ENCODE data around the gene BCAR3.
A peak's percentile ranks its signal among the peaks of the same experiment; 100 is the strongest.

Gene BCAR3

DNA sequence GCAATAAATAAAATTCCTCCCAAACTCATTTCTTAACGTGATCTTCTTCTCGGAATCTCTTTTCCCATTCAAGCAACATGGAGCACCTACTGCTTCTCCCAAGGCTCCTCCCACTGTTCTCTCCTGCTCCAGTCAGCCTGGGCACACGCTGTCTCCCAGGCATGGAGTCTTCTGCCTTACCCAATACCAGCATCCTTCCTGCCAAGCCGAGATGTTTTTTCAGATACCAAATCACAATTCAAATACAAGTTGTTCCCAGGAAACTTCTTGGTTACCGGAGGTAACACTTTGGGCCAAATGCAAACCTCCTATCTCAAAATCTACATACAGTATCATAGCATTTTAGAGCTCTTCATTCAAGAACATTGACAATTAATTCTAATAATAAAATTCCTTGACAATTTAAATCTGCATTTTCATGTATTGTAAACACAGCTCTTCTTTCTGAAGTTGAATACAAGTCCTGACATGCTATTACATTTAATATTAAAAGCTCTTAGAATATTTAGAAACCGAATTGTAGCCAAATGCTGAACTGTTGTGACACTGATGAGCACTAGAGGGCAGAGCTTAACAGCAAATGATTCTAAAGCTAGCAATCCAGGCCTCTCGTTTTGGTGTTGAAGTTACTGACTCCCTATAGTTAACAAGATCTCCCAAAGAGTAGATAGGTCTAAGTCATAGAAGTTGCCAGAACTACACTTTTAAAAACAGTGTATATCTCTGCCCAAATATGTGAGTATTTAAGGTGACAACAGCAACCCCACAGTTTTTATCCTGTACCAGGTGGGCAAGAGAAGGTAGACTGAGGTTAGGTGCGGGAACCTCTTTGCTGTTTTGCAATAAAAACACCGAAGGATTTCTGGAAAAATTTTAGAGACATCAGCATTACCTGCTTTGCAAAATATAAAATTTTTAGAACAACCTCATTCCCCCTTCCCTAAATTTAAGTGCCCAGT, 52.3 kb downstream of the BCAR3 start:
- in situ Hi-C loops (cut with HindIII; ENCODE audit: low sequenced_read_pairs) = no loop called here
- H3K4me3 ChIP-seq (ENCODE audit: low read depth, low read length) = no peak overlapping the region
- TF ChIP-seq, protein P1, sequence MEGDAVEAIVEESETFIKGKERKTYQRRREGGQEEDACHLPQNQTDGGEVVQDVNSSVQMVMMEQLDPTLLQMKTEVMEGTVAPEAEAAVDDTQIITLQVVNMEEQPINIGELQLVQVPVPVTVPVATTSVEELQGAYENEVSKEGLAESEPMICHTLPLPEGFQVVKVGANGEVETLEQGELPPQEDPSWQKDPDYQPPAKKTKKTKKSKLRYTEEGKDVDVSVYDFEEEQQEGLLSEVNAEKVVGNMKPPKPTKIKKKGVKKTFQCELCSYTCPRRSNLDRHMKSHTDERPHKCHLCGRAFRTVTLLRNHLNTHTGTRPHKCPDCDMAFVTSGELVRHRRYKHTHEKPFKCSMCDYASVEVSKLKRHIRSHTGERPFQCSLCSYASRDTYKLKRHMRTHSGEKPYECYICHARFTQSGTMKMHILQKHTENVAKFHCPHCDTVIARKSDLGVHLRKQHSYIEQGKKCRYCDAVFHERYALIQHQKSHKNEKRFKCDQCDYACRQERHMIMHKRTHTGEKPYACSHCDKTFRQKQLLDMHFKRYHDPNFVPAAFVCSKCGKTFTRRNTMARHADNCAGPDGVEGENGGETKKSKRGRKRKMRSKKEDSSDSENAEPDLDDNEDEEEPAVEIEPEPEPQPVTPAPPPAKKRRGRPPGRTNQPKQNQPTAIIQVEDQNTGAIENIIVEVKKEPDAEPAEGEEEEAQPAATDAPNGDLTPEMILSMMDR (IDR thresholded peaks at IDR 0.05; ENCODE audit: low read depth, low read length) = peak; percentile 74
- DNase-seq (ENCODE audit: low read depth, low spot score) = peak; percentile 84

DNA sequence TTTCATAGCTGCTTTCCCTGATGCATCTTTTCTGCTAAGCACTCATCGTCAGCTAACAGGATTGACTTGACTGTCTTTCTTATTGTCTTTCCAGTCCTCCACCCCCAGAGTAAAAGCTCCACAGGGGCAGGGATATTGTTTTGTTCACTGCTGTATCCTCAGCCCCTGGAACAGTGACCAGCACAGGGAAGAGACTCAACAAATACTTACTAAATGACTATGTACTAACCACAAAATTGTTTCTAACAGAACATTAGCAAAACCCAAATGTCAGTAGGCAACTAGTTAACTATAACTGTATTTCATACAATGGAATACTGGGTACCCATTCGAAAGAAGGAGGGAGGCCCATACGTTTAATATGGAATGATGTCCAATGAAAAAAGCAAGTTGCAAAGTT, 53.0 kb downstream of the BCAR3 start:
- no peak for DNase-seq (ENCODE audit: low read depth, low spot score)
- TF ChIP-seq, protein P1 (IDR thresholded peaks at IDR 0.05; ENCODE audit: low read depth, low read length) = no peak
- no peak overlapping the region for H3K4me3 ChIP-seq (ENCODE audit: low read depth, low read length)
- in situ Hi-C loops (cut with HindIII; ENCODE audit: low sequenced_read_pairs) = no loop called here

DNA sequence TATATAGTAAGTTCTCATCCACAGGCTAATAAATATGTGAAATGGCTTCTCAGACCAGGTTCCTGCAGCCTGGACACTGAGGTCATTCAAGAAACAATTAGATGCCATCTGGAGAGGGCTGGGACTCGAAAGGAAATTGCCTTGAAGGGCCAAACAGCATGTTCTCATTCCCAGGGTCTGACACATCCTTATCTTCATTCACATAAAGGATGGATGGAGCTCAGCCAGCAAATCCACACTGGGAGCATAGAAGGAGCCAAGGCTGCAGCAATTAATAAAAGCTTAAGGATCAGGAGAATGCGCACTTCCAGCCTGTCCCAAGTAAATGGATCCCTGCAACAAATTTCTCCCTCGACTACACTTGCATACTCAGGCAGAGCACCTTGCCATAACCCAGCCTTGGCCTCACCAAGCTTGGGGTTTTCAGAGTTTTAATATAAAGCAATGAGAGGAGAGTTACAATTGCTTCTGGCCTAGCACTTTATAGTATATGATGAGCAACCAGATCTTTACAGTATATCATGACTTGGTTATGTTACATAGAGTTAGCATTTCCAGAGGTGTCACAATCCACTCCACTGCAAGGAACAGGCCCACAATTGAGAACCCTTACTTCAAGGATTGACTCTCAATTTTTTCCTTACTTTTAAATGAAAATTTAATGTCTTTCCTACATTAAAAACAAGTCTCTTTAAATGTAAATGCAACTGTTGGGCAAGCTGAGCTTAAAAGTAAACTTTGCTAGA, 55.9 kb downstream of the BCAR3 start:
- no peak overlapping the region for H3K4me3 ChIP-seq (ENCODE audit: low read depth, low read length)
- peak; percentile 90 for DNase-seq (ENCODE audit: low read depth, low spot score)

DNA sequence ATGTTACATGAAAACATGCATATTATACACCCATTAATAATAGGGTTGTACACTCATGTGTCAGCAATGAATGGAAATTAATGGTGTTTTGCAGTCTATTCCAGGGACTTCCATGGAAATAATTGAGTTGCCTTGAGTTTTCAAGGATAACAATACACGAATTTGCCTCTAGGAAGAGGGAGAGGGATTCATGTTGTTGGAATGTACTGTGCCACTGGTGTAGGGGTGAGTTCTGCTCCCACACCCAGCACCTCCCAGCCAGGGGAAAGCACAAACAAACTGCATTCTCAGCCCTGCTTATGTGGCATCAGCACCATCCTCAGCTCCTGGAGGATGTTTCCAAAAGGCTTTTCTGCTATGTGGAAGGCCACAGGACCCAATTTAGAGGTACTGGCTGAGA, 57.8 kb downstream of the BCAR3 start:
- TF ChIP-seq, protein P1 (IDR thresholded peaks at IDR 0.05; ENCODE audit: low read depth, low read length) = no peak

More for the DNA sequence above, 55.9 kb downstream of the BCAR3 start:
- in situ Hi-C loops (cut with HindIII; ENCODE audit: low sequenced_read_pairs) = no loop called here
- TF ChIP-seq, protein P1 (IDR thresholded peaks at IDR 0.05; ENCODE audit: low read depth, low read length) = no peak

DNA sequence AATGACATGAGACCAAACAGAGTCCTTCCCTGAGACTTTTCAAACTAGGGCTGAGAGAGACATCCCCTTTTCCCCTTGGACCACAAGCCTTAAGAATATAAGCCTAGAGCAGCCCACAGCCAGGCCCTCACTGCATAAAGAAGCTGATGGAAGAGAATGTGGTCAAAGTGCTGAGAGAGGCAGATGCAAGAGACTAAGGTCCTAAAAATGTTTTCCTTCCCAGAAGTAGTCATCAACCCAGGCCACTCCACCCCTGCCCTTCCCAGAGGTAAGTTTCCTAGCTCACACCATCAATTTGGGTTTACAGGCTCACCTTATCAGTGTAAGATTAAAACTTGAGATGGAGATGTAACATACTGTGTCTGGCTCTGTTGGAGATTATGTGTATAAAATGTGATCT, 58.2 kb downstream of the BCAR3 start:
- no peak for DNase-seq (ENCODE audit: low read depth, low spot score)
- H3K4me3 ChIP-seq (ENCODE audit: low read depth, low read length) = no peak overlapping the region
- TF ChIP-seq, protein P1 (IDR thresholded peaks at IDR 0.05; ENCODE audit: low read depth, low read length) = no peak
- in situ Hi-C loops (cut with HindIII; ENCODE audit: low sequenced_read_pairs) = no loop called here

More for the DNA sequence above, 57.8 kb downstream of the BCAR3 start:
- no peak overlapping the region for H3K4me3 ChIP-seq (ENCODE audit: low read depth, low read length)
- DNase-seq (ENCODE audit: low read depth, low spot score) = peak; percentile 65
- in situ Hi-C loops (cut with HindIII; ENCODE audit: low sequenced_read_pairs) = no loop called here

DNA sequence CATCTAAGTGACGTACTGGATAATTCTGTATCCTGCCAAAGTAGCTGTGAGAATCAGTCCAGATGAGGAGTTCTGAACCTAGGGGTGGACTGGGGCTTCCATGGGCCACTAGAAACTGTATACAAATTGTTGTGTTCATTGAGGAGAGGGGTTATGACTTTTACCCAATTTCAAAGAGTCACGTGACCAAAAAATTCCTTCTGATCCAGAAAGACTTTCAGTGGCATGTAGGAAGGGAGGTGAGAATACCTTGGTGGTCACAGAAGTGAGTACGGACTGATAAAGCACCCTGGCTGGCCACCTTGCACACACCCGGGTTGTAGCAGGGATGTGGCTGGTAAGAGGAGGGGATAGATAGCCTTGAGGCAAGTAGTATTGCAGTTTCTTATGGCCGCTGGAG, 60.4 kb downstream of the BCAR3 start:
- in situ Hi-C loops (cut with HindIII; ENCODE audit: low sequenced_read_pairs) = no loop called here
- DNase-seq (ENCODE audit: low read depth, low spot score) = no peak
- no peak overlapping the region for H3K4me3 ChIP-seq (ENCODE audit: low read depth, low read length)
- TF ChIP-seq, protein P1 (IDR thresholded peaks at IDR 0.05; ENCODE audit: low read depth, low read length) = no peak
